Caki2 (cell line): ENCODE results near the gene ASPN. TPM values are rescaled to one million over a fixed set of nuclear protein-coding genes. Genes with fewer than 3 reads are reported as not detected.
A peak's percentile ranks its signal among the peaks of the same experiment; 100 is the strongest.

Source experiments
- DNase-seq: peaks from one replicate; pipeline ENCODE4 v3.0.0-alpha.2; 2015; ENCODE audit warnings: low read depth
- in situ Hi-C: cut with HindIII; loops from 2 replicates; pipeline ENCODE4 v1.10.0; 2016; ENCODE audit warnings: low sequenced_read_pairs, low pct_unique_long_range_greater_than_20kb, mixed read lengths
- total RNA-seq: library from RNA; depleted of rRNA; stranded (reverse); fragments of >200 nt; shearing (Covaris generic); gene quantifications from 2 replicates; pipeline ENCODE4 v1.2.3, GENCODE V29; 2014; ENCODE audit warnings: low replicate concordance

ASPN gene
- total RNA-seq, 1 experiment from 2014 or later: not detected

DNA sequence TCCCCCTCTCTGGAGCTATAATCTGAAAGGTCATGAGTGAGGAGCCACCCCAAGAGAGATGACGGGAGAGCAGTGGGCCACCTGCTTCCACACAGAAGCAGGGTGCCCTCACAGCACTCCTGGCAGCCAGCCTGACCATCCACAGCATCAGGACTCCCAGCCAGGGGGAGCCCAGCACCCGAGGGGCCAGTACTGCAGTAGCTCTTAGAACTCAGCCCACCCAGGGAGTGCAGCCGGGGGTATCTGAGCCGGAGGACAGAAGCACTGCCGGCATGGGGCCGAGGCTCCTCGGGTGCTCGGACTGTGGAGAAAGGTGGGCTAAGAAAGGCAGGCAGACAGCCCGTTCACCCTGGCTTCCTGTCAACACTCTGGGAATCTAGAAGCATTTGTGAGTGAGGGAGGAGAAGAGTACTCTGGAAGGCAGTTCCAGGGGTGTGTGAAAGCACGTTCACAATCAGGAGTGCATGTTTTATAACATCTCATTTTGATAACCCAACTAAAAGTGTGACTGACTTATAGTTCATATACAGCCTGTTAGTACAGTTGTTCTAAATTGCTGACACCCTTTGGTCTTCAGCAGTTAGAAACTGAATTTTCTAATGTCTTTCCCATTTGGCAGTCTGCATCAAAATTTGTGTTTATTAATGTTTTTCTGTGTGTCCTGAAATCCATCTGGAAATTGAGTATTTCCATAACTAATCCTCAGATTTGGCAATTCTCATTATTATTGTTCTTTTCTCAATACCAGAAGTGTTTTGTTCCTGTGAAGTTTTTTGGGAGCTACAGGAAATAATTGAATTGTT, 25.9 kb upstream of the ASPN start:
- in situ Hi-C loops: no loop called here

DNA sequence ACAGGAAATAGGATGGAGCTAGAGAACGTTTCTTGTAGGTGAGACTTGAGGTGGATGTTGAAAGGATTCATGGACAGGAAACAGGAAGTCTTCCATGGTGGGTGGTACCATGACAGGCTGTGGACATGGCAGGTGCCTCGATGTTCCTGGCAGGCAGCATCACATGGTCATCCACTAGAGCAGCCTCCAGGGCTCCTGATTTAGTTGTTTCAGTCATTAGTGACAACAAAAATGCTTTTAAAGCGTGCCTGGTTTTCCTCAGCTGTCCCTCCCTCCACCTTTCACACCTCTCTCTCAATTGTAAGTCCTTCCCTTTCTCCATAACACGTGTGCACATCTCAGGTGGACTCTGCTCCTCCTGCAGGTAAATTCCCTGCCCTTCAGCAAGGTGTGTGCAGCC, 25.2 kb upstream of the ASPN start:
- DNase-seq: no peak
- in situ Hi-C loops: no loop called here

More for the DNA sequence above, 25.9 kb upstream of the ASPN start:
- no peak for DNase-seq

DNA sequence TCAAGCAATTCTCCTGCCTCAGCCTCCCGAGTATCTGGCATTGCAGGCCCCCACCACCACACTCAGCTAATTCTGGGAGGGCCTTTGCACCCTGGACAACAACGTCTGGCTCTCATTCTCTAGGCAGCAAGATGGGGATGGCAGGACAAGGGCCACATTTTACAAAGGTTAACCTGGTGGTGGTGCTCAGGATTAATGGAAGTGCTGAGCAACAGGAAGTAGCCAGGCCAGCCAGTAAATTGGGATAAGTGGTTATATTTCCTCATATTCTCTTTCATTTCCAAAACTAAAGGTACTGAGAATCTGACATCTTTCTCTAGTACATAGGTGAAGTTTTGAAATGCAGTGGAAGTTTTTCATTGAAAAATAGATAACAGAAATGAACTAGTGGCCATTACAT, 24.7 kb upstream of the ASPN start:
- no peak for DNase-seq
- in situ Hi-C loops: no loop called here

DNA sequence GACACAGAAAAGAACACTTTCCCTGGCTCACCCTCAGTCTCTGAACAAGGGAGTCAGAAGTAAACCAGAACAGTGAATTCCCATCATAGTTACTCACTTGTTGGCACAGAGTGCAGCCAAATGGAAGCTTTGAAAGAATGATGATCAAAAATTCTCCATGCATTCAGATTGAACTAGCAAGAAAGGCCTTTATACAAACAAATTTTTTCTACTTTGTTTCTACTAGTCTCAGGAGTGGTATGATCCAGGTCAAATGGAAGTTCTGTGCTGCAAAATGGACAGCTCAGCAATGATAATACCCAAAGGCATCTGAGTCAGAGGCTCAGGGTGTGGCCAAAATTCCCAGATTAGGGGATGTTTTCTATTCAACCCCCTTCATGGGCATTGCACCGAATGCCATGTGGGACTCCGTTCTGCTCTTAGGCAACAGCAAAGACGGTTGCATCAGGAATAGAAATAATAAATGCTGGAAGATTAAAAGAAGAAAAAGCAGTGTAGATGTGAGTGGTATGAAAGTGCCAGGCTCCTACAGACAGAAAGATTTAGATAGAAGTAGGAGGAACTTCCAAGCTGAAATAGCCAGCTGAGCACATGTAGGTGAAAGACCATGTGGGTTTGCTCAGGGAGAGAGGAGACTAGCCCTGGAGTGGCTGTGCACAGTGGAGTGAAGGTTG, 24.0 kb upstream of the ASPN start:
- in situ Hi-C loops: no loop called here
- DNase-seq: peak; percentile 40

DNA sequence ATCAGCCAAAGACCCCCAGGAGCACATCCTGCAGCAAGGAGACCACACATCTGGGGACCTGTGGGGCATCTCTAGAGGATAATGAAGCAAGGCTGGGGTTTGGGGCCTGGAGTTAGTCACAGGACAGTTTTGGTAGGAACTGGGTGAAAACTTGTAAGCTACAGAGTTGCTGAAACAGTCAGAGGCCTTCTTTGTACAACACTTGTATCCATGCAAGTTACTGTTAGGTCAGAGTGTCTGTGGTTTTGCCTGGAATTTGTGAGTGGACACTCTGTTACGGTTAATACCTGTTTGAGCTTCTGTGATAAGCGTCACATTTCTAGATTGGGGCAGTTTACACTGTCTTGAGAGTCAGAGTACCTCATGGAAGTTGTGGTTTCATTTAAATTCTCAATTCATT, 22.6 kb upstream of the ASPN start:
- in situ Hi-C loops: no loop called here
- no peak for DNase-seq

DNA sequence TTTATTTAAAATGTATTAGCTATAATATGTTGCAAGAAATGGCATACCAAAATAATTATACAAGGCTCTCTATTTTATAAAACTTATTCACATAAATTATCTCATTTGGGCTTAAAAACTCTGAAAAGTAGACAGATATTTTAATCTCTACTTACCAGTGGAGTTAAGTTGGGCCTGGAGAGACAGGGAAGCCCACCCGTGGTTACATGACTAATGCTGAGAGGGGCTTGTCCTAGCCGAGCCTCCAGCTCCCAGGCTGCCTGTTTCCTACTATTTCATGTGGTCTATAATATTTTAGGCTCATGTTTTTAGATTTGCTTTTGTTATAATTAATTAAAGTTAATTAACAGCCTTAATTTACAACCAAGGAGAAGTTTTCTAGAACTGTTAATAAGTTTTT, 20.9 kb upstream of the ASPN start:
- in situ Hi-C loops: no loop called here
- no peak for DNase-seq

DNA sequence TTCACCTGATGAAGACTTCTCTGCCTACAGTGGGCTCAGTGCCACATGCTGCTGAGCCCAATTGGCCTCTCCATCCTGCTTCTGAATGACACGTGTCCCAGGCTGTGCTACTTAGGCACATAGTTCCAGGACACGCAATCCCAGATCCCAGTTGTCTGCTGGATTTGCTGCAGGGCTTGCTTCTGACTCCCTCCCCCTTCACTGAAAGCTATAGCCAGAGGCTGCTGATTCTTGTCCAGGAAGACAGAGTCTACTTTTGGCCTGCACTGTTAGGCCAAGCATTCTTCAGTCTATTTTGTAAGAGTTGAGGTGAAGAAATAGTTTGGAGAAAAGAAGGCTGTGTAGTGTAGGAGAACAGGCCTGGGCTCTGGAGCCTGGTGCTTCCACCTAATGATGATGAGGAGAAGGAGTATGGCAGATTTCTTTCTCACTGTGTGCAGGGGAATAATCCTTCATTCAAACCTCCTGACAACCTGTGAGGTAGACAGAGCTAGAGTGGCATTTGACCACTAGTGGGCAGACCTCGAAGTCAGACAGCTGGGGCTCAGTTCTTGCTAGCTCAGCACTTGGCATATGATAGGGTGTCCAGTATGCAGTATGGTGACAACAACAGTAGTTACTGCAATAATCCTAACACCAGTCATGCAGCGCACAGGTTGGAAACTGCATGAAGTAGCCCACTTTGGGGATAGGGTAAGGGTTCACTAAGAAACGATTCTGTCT, 19.5 kb upstream of the ASPN start:
- in situ Hi-C loops: no loop called here
- peak; percentile 7 for DNase-seq

DNA sequence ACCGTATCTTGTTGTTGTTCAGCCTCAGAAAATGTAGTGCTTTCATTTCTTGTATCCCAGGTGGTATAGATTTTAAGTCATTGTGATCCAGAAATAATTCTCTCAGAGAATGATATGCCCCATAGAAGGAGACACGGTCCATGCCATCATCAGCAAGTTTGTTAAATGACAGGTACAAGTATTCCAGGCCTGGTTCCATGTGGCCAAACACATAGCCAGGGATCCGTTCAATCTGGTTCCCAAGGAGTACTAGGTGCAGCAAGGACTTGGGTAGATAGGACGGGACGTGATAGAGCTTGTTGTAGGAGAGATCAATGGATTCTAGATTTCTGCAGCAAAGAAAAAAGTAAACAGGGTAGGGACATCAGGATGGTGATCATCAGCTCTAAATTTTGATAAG, 18.4 kb upstream of the ASPN start:
- no peak for DNase-seq
- in situ Hi-C loops: no loop called here

DNA sequence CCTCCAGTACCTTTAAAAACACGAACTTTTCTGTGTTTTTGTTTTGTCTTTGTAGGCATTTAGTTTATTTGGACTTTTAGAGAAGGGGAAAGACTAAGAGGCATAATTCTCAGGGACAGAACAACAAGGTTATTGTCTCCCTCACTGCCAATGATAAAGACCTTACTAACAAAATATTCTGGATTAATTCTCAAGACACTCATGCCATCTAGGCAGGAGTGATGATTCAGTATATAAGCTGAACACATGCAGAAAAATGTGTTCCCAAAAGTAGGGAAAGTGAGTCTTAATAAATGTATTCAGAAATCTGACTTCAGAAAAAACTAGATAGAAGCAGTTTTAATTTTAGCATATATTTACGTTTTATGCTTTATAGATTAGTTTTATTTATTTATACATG, 17.4 kb upstream of the ASPN start:
- in situ Hi-C loops: no loop called here

DNA sequence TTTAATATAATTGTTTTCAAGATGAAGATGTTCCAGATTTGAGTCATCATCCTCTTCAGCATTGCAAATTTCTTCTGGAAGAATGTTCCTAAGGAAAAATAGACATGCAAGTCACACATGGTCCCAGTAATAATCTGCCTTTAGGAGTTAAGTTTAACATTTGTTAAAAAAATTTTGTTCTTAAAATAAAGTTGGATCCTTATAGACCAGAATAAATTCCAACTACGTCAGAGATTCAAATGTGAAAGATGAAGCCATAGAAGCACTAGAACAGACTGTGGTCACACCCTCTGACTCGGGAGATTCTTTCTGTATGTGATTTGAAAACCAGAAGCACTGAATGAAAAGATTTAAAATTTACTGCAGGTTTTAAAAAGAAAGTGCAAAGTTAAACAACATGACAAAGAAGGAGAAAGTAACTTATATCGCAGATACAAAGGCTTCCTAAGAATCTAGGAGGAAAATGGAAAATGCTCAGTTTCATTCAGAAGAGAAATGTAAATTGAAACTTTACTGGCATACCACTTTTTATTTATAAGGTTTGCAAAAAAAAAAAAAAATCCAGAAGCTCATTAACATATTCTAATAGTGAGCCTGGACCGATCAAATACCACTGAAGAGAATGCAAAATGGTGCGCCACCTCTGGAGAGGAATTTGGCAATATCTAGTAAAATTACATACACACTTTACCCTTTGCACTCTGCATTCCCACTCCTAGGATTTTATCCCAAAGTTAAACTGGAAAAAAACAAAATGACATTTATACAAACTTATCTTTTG, 14.3 kb upstream of the ASPN start:
- in situ Hi-C loops: no loop called here
- no peak for DNase-seq

More for the DNA sequence above, 17.4 kb upstream of the ASPN start:
- no peak for DNase-seq

DNA sequence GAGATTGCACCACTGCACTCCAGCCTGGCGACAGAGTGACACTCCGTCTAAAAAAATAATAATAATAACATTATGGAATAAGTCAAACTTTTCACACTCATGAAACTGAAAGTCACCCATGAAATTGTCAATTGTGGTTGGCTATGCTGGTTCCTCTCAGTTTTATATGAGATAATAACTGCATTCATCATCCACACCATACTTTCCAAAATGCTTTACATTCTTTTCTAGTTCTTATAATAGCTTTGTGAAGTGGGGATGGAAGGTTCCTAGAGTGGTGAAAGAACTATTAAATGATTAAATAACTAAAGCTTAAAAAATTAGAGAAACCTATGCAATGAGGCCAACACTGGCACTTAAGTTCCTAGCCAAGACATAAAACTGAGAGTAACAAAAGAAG, 12.6 kb upstream of the ASPN start:
- no peak for DNase-seq
- in situ Hi-C loops: no loop called here

DNA sequence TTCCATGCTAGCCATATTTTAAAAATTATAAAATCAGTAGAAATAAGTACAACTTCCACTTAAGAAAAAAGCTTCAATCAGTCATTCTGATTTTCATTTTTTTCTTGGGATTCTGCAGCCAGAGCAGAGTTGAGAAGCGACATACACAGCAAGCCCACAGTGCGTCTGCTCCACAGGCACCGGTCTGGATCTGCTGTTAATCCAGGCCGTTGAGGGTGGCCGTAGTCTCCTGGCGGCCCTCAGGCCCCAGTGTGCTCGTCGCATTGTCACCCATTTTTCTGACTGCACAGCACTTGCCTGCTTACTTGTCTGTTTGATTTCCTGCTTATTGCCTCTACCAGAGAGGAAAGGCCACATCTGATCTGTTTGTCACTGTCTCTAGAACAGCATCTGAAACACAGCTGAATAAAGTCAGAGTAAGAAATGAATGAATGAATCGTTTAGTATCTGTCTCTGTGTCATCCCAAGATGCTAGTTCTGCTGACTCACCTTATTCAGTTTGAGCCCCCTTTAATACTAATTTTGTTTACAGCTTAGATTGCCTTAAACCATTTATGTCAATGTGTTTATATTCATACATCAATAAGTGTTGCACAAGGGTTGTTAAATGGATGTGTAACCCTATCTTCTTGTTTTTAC, 11.6 kb upstream of the ASPN start:
- DNase-seq: no peak
- in situ Hi-C loops: no loop called here

DNA sequence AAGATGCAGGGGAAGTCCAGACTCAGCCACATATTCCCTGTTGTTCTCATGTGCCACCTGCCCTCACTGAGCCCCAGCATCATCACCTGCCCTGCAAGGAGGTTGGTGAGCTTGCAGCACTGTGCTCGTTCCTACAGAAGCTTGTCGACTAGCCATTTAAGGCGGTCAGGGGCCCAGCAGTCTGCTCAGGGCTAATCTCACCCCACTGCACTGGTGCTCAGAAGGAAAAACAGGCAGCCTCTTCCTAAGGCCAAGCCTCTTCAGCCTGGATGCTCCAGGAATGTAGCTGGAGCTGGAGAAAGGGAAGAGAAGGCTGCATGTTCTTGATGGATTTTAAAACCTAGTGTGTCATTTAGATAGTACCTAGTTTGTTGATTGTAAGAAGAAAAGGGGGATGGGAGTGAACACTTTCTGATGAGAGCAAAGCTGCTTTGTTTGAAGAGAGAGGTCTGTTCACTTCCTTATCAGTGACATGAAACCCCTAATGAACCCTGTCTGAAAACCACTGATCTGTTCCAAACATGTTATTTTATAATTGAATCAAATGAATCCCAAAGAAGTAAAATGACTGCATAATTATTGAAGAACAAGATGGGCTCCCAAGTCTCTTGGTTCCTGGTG, 10.6 kb upstream of the ASPN start:
- DNase-seq: no peak
- in situ Hi-C loops: no loop called here

DNA sequence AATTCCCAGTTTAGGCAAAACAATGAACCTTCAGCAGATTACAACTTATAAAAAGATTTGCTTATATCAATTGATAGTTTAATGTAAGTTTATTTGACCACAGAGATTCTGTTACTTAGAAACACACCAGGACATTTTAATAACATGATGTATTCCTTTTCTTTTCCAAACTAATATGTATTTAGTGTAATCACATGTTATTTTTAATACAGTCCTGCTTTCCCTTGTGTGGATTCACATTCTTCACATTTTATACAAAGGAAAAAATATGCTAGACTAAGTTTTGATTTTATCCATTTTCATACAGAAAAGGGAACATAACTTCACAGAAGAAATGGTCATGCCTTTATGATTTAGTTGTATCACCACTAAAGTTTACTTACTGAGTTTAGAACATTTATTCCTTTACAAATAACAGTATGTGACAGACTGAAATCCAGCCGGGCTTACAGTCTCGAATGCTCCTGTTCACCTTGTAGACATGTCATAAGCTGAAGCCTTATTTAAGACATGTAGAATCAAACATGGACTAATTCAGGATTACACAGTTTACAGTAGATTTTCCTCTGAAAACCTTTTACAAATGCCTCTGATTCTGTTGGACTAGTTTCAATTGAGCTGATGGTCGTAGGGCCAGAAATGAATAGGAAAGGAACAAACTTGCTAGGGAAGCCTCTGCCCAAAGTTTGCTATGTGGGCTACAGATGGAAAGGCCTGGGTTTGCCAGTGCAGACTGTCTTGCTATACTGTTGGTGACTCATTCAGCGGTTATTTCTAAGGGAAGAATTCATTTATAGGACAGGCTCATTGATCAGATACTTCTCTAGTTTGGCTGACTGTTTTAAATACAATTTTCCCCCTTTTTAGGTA, 6.6 kb upstream of the ASPN start:
- in situ Hi-C loops: no loop called here
- no peak for DNase-seq

DNA sequence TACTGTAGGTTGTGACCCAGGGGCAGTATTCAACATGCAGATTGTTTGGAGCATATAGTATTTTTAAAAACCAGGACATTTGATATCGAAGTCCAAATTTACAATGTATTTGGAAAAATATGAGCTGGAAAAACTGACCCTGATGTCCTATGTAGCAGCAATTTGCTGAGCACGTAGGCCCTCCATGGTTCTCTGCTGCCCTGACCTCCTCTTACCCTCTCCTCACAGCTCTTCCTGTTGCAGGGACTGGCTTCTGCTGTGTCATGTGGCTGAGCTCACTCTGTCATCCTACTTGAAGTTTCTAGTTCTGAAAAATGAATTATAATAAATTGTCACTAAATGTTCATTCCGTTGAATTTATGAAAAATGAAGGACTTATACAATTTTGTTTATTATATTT, 4.1 kb upstream of the ASPN start:
- DNase-seq: no peak
- in situ Hi-C loops: no loop called here

DNA sequence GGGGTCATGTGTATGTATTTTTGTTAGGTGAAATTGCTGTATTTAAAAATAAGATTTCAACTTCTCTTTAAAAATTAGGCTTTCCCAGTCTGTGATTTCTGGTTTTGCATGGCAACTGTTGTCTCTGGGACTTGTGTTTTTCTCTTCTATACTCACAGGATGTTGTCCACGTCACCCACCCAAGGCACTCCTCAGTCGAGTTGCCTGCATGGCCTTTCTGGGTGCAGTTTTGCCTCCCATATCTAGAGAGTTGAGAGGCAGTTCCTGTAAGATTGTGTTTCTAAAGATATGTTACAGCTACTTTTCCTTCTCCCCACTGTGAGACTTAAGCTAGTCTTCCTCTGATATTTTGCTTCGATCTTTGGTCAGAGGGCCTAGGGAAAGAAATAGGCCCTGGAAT, 2.3 kb upstream of the ASPN start:
- in situ Hi-C loops: no loop called here
- DNase-seq: no peak
